Panc1 (cell line): ENCODE measurements around the gene SHC4.

Experiments used
- POLR2AphosphoS5 ChIP-seq: IDR thresholded peaks from 2 replicates; pipeline ENCODE4 v1.6.1; 2012; ENCODE audit warnings: mild to moderate bottlenecking, low read depth, low read length, moderate library complexity
- REST ChIP-seq, 2 experiments: IDR thresholded peaks; 2 replicates each; pipeline ENCODE4 v1.6.1; 2011 to 2012; ENCODE audit warnings: low read depth in 2 of 2, control low read depth in 1 of 2, low read length in 1 of 2, mild to moderate bottlenecking in 1 of 2, moderate library complexity in 1 of 2; ENCODE audit not compliant: insufficient read depth in 1 of 2
- SIN3A ChIP-seq: IDR thresholded peaks from 2 replicates; pipeline ENCODE4 v1.6.1; 2012; ENCODE audit warnings: low read depth, mild to moderate bottlenecking, low read length, moderate library complexity, borderline replicate concordance; ENCODE audit not compliant: insufficient read depth
- TCF7L2 ChIP-seq: IDR thresholded peaks from 2 replicates; pipeline ENCODE4 v1.6.1; 2011; ENCODE audit warnings: mild to moderate bottlenecking, low read depth, low read length, inconsistent platforms
- TF ChIP-seq, protein P1 (sequence below): fragments of 450-650 bp; IDR thresholded peaks from 2 replicates; pipeline ENCODE4 v1.5.1; 2017; ENCODE audit warnings: mild to moderate bottlenecking

GRCh38 chr15:48802867-48803266 lies 160.9 kb downstream of the SHC4 start:
- TF ChIP-seq, protein P1, sequence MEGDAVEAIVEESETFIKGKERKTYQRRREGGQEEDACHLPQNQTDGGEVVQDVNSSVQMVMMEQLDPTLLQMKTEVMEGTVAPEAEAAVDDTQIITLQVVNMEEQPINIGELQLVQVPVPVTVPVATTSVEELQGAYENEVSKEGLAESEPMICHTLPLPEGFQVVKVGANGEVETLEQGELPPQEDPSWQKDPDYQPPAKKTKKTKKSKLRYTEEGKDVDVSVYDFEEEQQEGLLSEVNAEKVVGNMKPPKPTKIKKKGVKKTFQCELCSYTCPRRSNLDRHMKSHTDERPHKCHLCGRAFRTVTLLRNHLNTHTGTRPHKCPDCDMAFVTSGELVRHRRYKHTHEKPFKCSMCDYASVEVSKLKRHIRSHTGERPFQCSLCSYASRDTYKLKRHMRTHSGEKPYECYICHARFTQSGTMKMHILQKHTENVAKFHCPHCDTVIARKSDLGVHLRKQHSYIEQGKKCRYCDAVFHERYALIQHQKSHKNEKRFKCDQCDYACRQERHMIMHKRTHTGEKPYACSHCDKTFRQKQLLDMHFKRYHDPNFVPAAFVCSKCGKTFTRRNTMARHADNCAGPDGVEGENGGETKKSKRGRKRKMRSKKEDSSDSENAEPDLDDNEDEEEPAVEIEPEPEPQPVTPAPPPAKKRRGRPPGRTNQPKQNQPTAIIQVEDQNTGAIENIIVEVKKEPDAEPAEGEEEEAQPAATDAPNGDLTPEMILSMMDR, result no peak
- TF ChIP-seq POLR2AphosphoS5 (no peak), SIN3A (no peak), TCF7L2 (no peak), REST (IDR thresholded peaks at IDR 0.05; ENCODE audit: insufficient read depth in 1 of 2, low read depth in 2 of 2, low read length in 1 of 2) (no peak)
